ENCODE measurements around the gene C5orf58.
"Not testable (repeated sequence)": the region's sequence is repeated elsewhere in the genome, so short reads cannot be mapped to it uniquely, and the experiment has no call there.

C5orf58 gene

DNA sequence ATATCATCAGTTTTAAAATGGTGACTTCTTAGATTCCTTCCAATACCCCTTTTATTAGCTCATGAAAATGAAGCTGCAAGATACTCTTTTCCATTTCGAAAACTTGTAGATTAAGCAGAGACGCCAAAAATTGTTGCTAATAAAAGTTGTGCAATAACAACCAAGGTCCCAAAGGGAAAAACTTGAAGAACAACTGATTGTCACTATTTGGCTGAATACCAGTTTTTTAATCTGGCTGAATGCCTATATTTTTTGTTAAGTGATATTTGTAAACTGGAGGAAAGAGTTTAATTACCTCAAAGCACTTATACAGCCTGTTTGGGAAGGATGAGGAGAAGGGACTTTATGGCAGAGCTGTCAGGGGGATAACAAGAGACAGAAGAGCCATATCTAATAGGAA is 14.6 kb downstream of the C5orf58 start:
- Histone ChIP-seq H3K4me3 (ENCODE audit: low read length) (no peak overlapping the region), H3K4me1 (ENCODE audit: insufficient read depth, low read length) (peaks cover 21% of the 10 kb centered on the region), H3K9me3 (ENCODE audit: insufficient read depth, low read depth, low read length) (peaks cover 5% of the 10 kb centered on the region; the same call in 1 of the 2 replicates), H3K27me3 (ENCODE audit: insufficient read depth, low read length) (no peaks in the 10 kb centered on the region), H3K9ac (ENCODE audit: low read depth, low read length) (no peak overlapping the region), H3K36me3 (ENCODE audit: insufficient read depth, low read length) (no peaks in the 10 kb centered on the region), H3K27ac (ENCODE audit: low read depth, low read length) (no peak overlapping the region)
- 97% methylated on average over 2 of the region's 2 CpGs for WGBS

GRCh38 chr5:170248172-170248930 is 15.6 kb downstream of the C5orf58 start:
- Histone ChIP-seq H3K4me3 (ENCODE audit: low read length) (no peak overlapping the region), H3K27me3 (ENCODE audit: insufficient read depth, low read length) (no peaks in the 10 kb centered on the region), H3K9ac (ENCODE audit: low read depth, low read length) (no peak overlapping the region), H3K36me3 (ENCODE audit: insufficient read depth, low read length) (no peaks in the 10 kb centered on the region), H3K9me3 (ENCODE audit: insufficient read depth, low read depth, low read length) (peaks cover 5% of the 10 kb centered on the region; the same call in 1 of the 2 replicates), H3K27ac (ENCODE audit: low read depth, low read length) (no peak overlapping the region), H3K4me1 (ENCODE audit: insufficient read depth, low read length) (peaks cover 31% of the 10 kb centered on the region)
- WGBS, result 91% methylated on average over 5 of the region's 6 CpGs

DNA sequence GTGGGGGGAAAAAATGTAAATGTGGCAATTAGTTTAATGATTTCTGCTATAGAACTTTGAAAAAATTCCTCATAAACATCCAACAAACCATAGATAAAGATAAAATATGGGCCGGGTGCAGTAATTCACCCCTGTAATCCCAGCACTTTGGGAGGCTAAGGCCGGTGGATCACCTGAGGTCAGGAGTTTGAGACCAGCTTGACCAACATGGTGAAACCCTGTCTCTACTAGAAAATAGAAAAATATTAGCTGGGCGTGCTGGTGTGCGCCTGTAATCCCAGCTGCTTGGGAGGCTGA is 16.1 kb downstream of the C5orf58 start:
- not testable (repeated sequence) for H3K9me3 ChIP-seq (ENCODE audit: insufficient read depth, low read depth, low read length); H3K27ac ChIP-seq (ENCODE audit: low read depth, low read length); H3K27me3 ChIP-seq (ENCODE audit: insufficient read depth, low read length); H3K36me3 ChIP-seq (ENCODE audit: insufficient read depth, low read length); H3K9ac ChIP-seq (ENCODE audit: low read depth, low read length); H3K4me3 ChIP-seq (ENCODE audit: low read length)
- peaks cover 36% of the 10 kb centered on the region for H3K4me1 ChIP-seq (ENCODE audit: insufficient read depth, low read length)
- 96% methylated on average over 4 of the region's 4 CpGs for WGBS

DNA sequence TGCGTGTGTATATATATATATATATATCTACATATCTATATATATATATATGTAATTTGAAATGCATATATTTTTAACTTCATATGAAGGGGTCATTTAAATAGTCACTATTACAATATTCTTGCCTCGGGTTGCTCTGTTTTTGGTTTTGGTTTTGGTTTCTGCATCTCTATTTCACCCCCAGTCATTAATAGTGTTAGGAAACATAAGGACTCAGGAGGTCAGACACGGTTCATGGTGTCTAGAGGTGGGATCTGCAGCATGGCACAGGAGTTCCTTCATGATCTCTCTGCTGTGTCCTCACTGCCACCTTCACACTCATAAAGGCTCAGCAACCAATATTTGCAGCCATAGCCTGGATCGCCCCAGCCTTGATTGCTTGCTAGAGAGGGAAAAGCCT is 16.6 kb downstream of the C5orf58 start:
- Histone ChIP-seq H3K36me3 (ENCODE audit: insufficient read depth, low read length) (no peaks in the 10 kb centered on the region), H3K27me3 (ENCODE audit: insufficient read depth, low read length) (no peaks in the 10 kb centered on the region), H3K4me3 (ENCODE audit: low read length) (no peak overlapping the region), H3K27ac (ENCODE audit: low read depth, low read length) (no peak overlapping the region), H3K9me3 (ENCODE audit: insufficient read depth, low read depth, low read length) (peaks cover 5% of the 10 kb centered on the region; the same call in 1 of the 2 replicates), H3K4me1 (ENCODE audit: insufficient read depth, low read length) (peaks cover 41% of the 10 kb centered on the region), H3K9ac (ENCODE audit: low read depth, low read length) (no peak overlapping the region)
- 100% methylated on average over 2 of the region's 4 CpGs for WGBS

- H3K4me3 ChIP-seq (ENCODE audit: low read length), result no peak overlapping the region
- no peak overlapping the region for H3K27ac ChIP-seq (ENCODE audit: low read depth, low read length)
- peaks cover 50% of the 10 kb centered on the region for H3K4me1 ChIP-seq (ENCODE audit: insufficient read depth, low read length)
- no peaks in the 10 kb centered on the region for H3K36me3 ChIP-seq (ENCODE audit: insufficient read depth, low read length)
- WGBS, result 96% methylated on average over 3 of the region's 3 CpGs
- H3K27me3 ChIP-seq (ENCODE audit: insufficient read depth, low read length), result no peaks in the 10 kb centered on the region
- H3K9me3 ChIP-seq (ENCODE audit: insufficient read depth, low read depth, low read length), result peaks cover 1% of the 10 kb centered on the region; the same call in 1 of the 2 replicates
- H3K9ac ChIP-seq (ENCODE audit: low read depth, low read length), result 0 out of 2 replicates have a peak overlapping the region, but pooled peaks have one; percentile 5
Observed at GRCh38 chr5:170250810-170251317, 18.1 kb downstream of the C5orf58 start.

DNA sequence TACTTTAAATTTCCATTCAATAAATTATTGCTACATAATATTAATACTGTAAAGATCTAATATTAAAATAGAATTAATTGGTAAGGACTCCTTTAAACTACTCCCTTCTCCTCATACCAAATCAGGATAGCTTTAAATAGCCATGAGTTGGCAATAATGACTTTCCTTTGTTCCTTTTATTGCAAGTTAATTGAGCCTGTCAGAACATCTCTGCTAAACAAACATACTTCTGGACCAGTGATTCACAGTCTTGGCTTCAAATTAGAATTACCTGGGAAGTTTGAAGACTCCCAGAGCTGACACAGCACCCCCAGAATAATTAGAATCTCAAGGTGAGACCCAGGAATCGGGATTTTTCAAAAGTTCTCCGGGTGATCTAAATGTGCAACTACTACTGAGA is 18.7 kb downstream of the C5orf58 start:
- Histone ChIP-seq H3K9ac (ENCODE audit: low read depth, low read length) (no peak overlapping the region), H3K36me3 (ENCODE audit: insufficient read depth, low read length) (no peaks in the 10 kb centered on the region), H3K27me3 (ENCODE audit: insufficient read depth, low read length) (no peaks in the 10 kb centered on the region), H3K4me1 (ENCODE audit: insufficient read depth, low read length) (peaks cover 52% of the 10 kb centered on the region), H3K4me3 (ENCODE audit: low read length) (no peak overlapping the region), H3K9me3 (ENCODE audit: insufficient read depth, low read depth, low read length) (no peaks in the 10 kb centered on the region), H3K27ac (ENCODE audit: low read depth, low read length) (no peak overlapping the region)
- 74% methylated on average over 2 of the region's 2 CpGs for WGBS

DNA sequence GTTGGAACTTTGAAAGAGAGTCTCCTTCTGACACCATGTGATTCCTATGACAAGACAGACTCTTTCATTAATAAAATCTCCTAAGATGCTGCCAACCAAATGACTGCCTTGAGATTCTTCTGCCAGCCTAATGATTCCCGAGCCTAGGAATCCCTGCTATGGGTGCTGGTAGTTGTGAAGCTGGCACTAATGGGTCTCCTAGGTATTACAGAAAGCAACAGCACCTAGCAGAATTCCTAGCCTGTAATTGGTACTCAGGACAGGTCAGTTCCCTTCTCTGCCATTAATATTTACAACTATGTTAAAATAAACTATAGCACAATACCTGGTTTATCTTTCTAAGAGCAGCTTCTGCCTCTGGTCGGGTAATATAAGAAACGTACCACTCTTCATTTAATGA is 19.3 kb downstream of the C5orf58 start:
- Histone ChIP-seq H3K36me3 (ENCODE audit: insufficient read depth, low read length) (no peaks in the 10 kb centered on the region), H3K27ac (ENCODE audit: low read depth, low read length) (peak overlapping the region; percentile 50; the same call in 1 of the 2 replicates), H3K9ac (ENCODE audit: low read depth, low read length) (no peak overlapping the region), H3K4me1 (ENCODE audit: insufficient read depth, low read length) (peaks cover 59% of the 10 kb centered on the region), H3K27me3 (ENCODE audit: insufficient read depth, low read length) (no peaks in the 10 kb centered on the region), H3K9me3 (ENCODE audit: insufficient read depth, low read depth, low read length) (no peaks in the 10 kb centered on the region), H3K4me3 (ENCODE audit: low read length) (no peak overlapping the region)
- 18% methylated on average over 1 of the region's 3 CpGs for WGBS

- no peaks in the 10 kb centered on the region for H3K27me3 ChIP-seq (ENCODE audit: insufficient read depth, low read length)
- 50% methylated on average over 6 of the region's 9 CpGs for WGBS
- H3K27ac ChIP-seq (ENCODE audit: low read depth, low read length), result peak overlapping the region; percentile 50; the same call in 1 of the 2 replicates
- peak overlapping the region; percentile 0; the same call in 1 of the 2 replicates for H3K4me3 ChIP-seq (ENCODE audit: low read length)
- peaks cover 62% of the 10 kb centered on the region for H3K4me1 ChIP-seq (ENCODE audit: insufficient read depth, low read length)
- no peaks in the 10 kb centered on the region for H3K9me3 ChIP-seq (ENCODE audit: insufficient read depth, low read depth, low read length)
- no peaks in the 10 kb centered on the region for H3K36me3 ChIP-seq (ENCODE audit: insufficient read depth, low read length)
- H3K9ac ChIP-seq (ENCODE audit: low read depth, low read length), result 0 out of 2 replicates have a peak overlapping the region, but pooled peaks have one; percentile 15
Observed at GRCh38 chr5:170252720-170253350, 20.1 kb downstream of the C5orf58 start.

DNA sequence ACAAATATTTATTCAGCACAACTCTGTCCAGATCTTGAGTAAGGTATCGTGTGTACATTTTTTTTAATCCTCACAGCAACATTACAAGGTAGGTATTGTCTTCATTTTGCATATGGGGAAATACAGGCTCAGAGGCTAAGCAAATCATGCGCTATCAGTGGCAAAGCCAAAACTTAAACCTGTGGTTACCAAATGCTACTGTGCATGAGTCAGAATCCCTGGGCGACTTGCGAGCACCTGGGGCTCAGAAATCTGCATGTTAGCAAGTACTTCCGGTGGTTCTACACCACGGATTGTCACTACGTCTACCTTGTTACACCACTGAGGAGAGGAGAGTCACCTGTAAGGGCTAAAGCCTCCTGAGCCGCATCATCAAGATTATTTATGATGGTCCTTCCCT is 21.3 kb downstream of the C5orf58 start:
- Histone ChIP-seq H3K4me1 (ENCODE audit: insufficient read depth, low read length) (peaks cover 62% of the 10 kb centered on the region), H3K27me3 (ENCODE audit: insufficient read depth, low read length) (no peaks in the 10 kb centered on the region), H3K27ac (ENCODE audit: low read depth, low read length) (no peak overlapping the region), H3K9ac (ENCODE audit: low read depth, low read length) (no peak overlapping the region), H3K4me3 (ENCODE audit: low read length) (no peak overlapping the region), H3K9me3 (ENCODE audit: insufficient read depth, low read depth, low read length) (no peaks in the 10 kb centered on the region), H3K36me3 (ENCODE audit: insufficient read depth, low read length) (no peaks in the 10 kb centered on the region)
- WGBS, result 60% methylated on average over 8 of the region's 8 CpGs

- H3K27me3 ChIP-seq (ENCODE audit: insufficient read depth, low read length), result no peaks in the 10 kb centered on the region
- peaks cover 49% of the 10 kb centered on the region for H3K4me1 ChIP-seq (ENCODE audit: insufficient read depth, low read length)
- no peak overlapping the region for H3K27ac ChIP-seq (ENCODE audit: low read depth, low read length)
- H3K9me3 ChIP-seq (ENCODE audit: insufficient read depth, low read depth, low read length), result no peaks in the 10 kb centered on the region
- no peak overlapping the region for H3K9ac ChIP-seq (ENCODE audit: low read depth, low read length)
- no peaks in the 10 kb centered on the region for H3K36me3 ChIP-seq (ENCODE audit: insufficient read depth, low read length)
- H3K4me3 ChIP-seq (ENCODE audit: low read length), result no peak overlapping the region
- WGBS, result 89% methylated on average over 1 of the region's 1 CpG
Observed at GRCh38 chr5:170256571-170256970, 23.8 kb downstream of the C5orf58 start.

DNA sequence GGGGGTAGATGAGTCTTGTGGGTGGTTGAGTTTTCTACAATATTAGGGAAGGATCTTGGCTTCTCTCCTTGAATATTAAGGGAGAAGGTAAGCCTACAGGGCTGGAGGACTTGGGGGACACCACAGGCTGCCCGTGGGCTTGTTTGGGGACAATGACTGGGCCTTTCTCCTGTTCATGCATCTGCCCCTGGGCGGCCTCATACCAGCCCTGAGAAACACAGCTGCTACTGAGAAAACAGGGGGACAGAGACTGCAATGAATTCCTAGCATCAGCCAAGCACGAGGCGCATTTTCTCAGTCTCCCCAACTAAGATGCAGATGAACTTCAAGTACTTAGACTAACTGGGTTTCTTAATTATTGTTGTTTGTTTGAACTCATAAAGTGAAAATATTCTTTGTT is 24.6 kb downstream of the C5orf58 start:
- H3K9me3 ChIP-seq (ENCODE audit: insufficient read depth, low read depth, low read length), result no peaks in the 10 kb centered on the region
- H3K36me3 ChIP-seq (ENCODE audit: insufficient read depth, low read length), result no peaks in the 10 kb centered on the region
- 93% methylated on average over 4 of the region's 4 CpGs for WGBS
- no peaks in the 10 kb centered on the region for H3K27me3 ChIP-seq (ENCODE audit: insufficient read depth, low read length)
- no peak overlapping the region for H3K27ac ChIP-seq (ENCODE audit: low read depth, low read length)
- H3K4me3 ChIP-seq (ENCODE audit: low read length), result no peak overlapping the region
- no peak overlapping the region for H3K9ac ChIP-seq (ENCODE audit: low read depth, low read length)
- H3K4me1 ChIP-seq (ENCODE audit: insufficient read depth, low read length), result peaks cover 41% of the 10 kb centered on the region
